Measurements from ENCODE around the gene COX8A.
"Not testable (repeated sequence)": the region's sequence is repeated elsewhere in the genome, so short reads cannot be mapped to it uniquely, and the experiment has no call there.

COX8A gene

GRCh38 chr11:63970902-63971301 is 3.5 kb upstream of the COX8A start:
- no peak for DNase-seq

- DNase-seq: not testable (repeated sequence)
Measured at GRCh38 chr11:63973912-63974258, 535 bp upstream of the COX8A start.

- DNase-seq: no peak
Measured at GRCh38 chr11:63978551-63979239, 4.3 kb downstream of the COX8A start.

- no peak for DNase-seq
Measured at GRCh38 chr11:63979426-63979825, 5.0 kb downstream of the COX8A start.

- peak; percentile 53 for DNase-seq
Measured at GRCh38 chr11:63985812-63986155, 11.4 kb downstream of the COX8A start.

- peak; percentile 79 for DNase-seq
Measured at GRCh38 chr11:63986156-63986931, 11.9 kb downstream of the COX8A start, which contains the start of gene OTUB1. Gene OTUB1 (plus strand): TSS chr11:63986438. CDS start chr11:63986457, 19 bp downstream.

- no peak for DNase-seq
Measured at GRCh38 chr11:63986932-63987513, 12.6 kb downstream of the COX8A start.

GRCh38 chr11:63991558-63991957 is 17.1 kb downstream of the COX8A start:
- DNase-seq: no peak

GRCh38 chr11:63993100-63993499 is 18.7 kb downstream of the COX8A start:
- DNase-seq: no peak

GRCh38 chr11:63993993-63994392 is 19.6 kb downstream of the COX8A start:
- no peak for DNase-seq

- no peak for DNase-seq
Measured at GRCh38 chr11:63996512-63996911, 22.1 kb downstream of the COX8A start.

- no peak for DNase-seq
Measured at GRCh38 chr11:63997104-63997700, 22.8 kb downstream of the COX8A start.

GRCh38 chr11:63997801-63998337 is 23.4 kb downstream of the COX8A start:
- no peak for DNase-seq

GRCh38 chr11:63998558-63999348 is 24.3 kb downstream of the COX8A start:
- DNase-seq: no peak

GRCh38 chr11:63999349-64000025 is 25.1 kb downstream of the COX8A start:
- peak; percentile 44 for DNase-seq

- DNase-seq: peak; percentile 60
Measured at GRCh38 chr11:64000026-64000739, 25.8 kb downstream of the COX8A start.

- no peak for DNase-seq
Measured at GRCh38 chr11:64000740-64001483, 26.5 kb downstream of the COX8A start.

- no peak for DNase-seq
Measured at GRCh38 chr11:64001484-64002420, 27.3 kb downstream of the COX8A start.
